Measurements from ENCODE around the gene TSHZ2. TPM values are rescaled to one million over a fixed set of nuclear protein-coding genes. Genes with fewer than 3 reads are reported as not detected.

The TSHZ2 gene
- total RNA-seq, 1 experiment from 2014 or later, result not detected

- in situ Hi-C loops (cut with HindIII; ENCODE audit: low sequenced_read_pairs), result no loop called here
- no peak for DNase-seq (ENCODE audit: low spot score)
Observed at GRCh38 chr20:53276143-53276542, 304.0 kb downstream of the TSHZ2 start.

GRCh38 chr20:53278555-53278954, 306.4 kb downstream of the TSHZ2 start:
- in situ Hi-C loops (cut with HindIII; ENCODE audit: low sequenced_read_pairs), result no loop called here
- DNase-seq (ENCODE audit: low spot score), result no peak

GRCh38 chr20:53279735-53280134, 307.6 kb downstream of the TSHZ2 start:
- in situ Hi-C loops (cut with HindIII; ENCODE audit: low sequenced_read_pairs), result no loop called here
- DNase-seq (ENCODE audit: low spot score), result no peak

- no peak for DNase-seq (ENCODE audit: low spot score)
- in situ Hi-C loops (cut with HindIII; ENCODE audit: low sequenced_read_pairs), result no loop called here
Observed at GRCh38 chr20:53281557-53282117, 309.5 kb downstream of the TSHZ2 start.

GRCh38 chr20:53282217-53282955, 310.2 kb downstream of the TSHZ2 start:
- in situ Hi-C loops (cut with HindIII; ENCODE audit: low sequenced_read_pairs), result no loop called here
- no peak for DNase-seq (ENCODE audit: low spot score)

- in situ Hi-C loops (cut with HindIII; ENCODE audit: low sequenced_read_pairs), result no loop called here
- DNase-seq (ENCODE audit: low spot score), result no peak
Observed at GRCh38 chr20:53283011-53283410, 310.9 kb downstream of the TSHZ2 start.

- in situ Hi-C loops (cut with HindIII; ENCODE audit: low sequenced_read_pairs), result no loop called here
- DNase-seq (ENCODE audit: low spot score), result no peak
Observed at GRCh38 chr20:53283597-53283996, 311.4 kb downstream of the TSHZ2 start.

GRCh38 chr20:53284256-53284655, 312.1 kb downstream of the TSHZ2 start:
- no peak for DNase-seq (ENCODE audit: low spot score)
- in situ Hi-C loops (cut with HindIII; ENCODE audit: low sequenced_read_pairs), result no loop called here

GRCh38 chr20:53284696-53285095, 312.5 kb downstream of the TSHZ2 start:
- no peak for DNase-seq (ENCODE audit: low spot score)
- in situ Hi-C loops (cut with HindIII; ENCODE audit: low sequenced_read_pairs), result no loop called here

GRCh38 chr20:53287357-53288042, 315.3 kb downstream of the TSHZ2 start:
- in situ Hi-C loops (cut with HindIII; ENCODE audit: low sequenced_read_pairs), result no loop called here
- DNase-seq (ENCODE audit: low spot score), result no peak

- no peak for DNase-seq (ENCODE audit: low spot score)
- in situ Hi-C loops (cut with HindIII; ENCODE audit: low sequenced_read_pairs), result no loop called here
Observed at GRCh38 chr20:53291548-53291947, 319.4 kb downstream of the TSHZ2 start.

GRCh38 chr20:53292347-53292746, 320.2 kb downstream of the TSHZ2 start:
- in situ Hi-C loops (cut with HindIII; ENCODE audit: low sequenced_read_pairs), result no loop called here
- no peak for DNase-seq (ENCODE audit: low spot score)

- in situ Hi-C loops (cut with HindIII; ENCODE audit: low sequenced_read_pairs), result no loop called here
- no peak for DNase-seq (ENCODE audit: low spot score)
Observed at GRCh38 chr20:53294804-53295203, 322.6 kb downstream of the TSHZ2 start.

GRCh38 chr20:53296025-53296424, 323.9 kb downstream of the TSHZ2 start:
- in situ Hi-C loops (cut with HindIII; ENCODE audit: low sequenced_read_pairs), result no loop called here
- DNase-seq (ENCODE audit: low spot score), result no peak

GRCh38 chr20:53296451-53297153, 324.4 kb downstream of the TSHZ2 start:
- in situ Hi-C loops (cut with HindIII; ENCODE audit: low sequenced_read_pairs), result no loop called here
- DNase-seq (ENCODE audit: low spot score), result no peak

GRCh38 chr20:53297154-53297529, 325.0 kb downstream of the TSHZ2 start:
- in situ Hi-C loops (cut with HindIII; ENCODE audit: low sequenced_read_pairs), result no loop called here
- DNase-seq (ENCODE audit: low spot score), result no peak

GRCh38 chr20:53298260-53298659, 326.1 kb downstream of the TSHZ2 start:
- in situ Hi-C loops (cut with HindIII; ENCODE audit: low sequenced_read_pairs), result no loop called here
- no peak for DNase-seq (ENCODE audit: low spot score)

- no peak for DNase-seq (ENCODE audit: low spot score)
- in situ Hi-C loops (cut with HindIII; ENCODE audit: low sequenced_read_pairs), result no loop called here
Observed at GRCh38 chr20:53298911-53299310, 326.8 kb downstream of the TSHZ2 start.

- in situ Hi-C loops (cut with HindIII; ENCODE audit: low sequenced_read_pairs), result no loop called here
- DNase-seq (ENCODE audit: low spot score), result no peak
Observed at GRCh38 chr20:53299831-53300230, 327.7 kb downstream of the TSHZ2 start.

GRCh38 chr20:53301869-53302268, 329.7 kb downstream of the TSHZ2 start:
- DNase-seq (ENCODE audit: low spot score), result no peak
- in situ Hi-C loops (cut with HindIII; ENCODE audit: low sequenced_read_pairs), result no loop called here
